Smooth muscle cell (in vitro differentiated cells): ENCODE data around the gene CCDC121. TPM values are rescaled to one million over a fixed set of nuclear protein-coding genes. Genes with fewer than 3 reads are reported as not detected.

Experiments
- DNase-seq: peaks from one replicate; lab custom pipeline; 2025; ENCODE audit not compliant: unreplicated experiment; lab: John Stamatoyannopoulos, UW
- H2AFZ ChIP-seq: fragments of 200-600 bp; sonication (generic); 2 replicates; pipeline ENCODE4 v1.6.0; 2016; ENCODE audit warnings: antibody characterized with exemption, low read depth, mild to moderate bottlenecking
- H3F3A ChIP-seq: fragments of 200-600 bp; sonication (generic); 2 replicates; pipeline ENCODE4 v1.6.0; 2017; ENCODE audit warnings: antibody characterized with exemption, low read depth
- H3K27ac ChIP-seq: fragments of 200-600 bp; sonication (generic); 2 replicates; pipeline ENCODE4 v1.5.1; 2016; ENCODE audit warnings: low read depth, mild to moderate bottlenecking
- H3K27me3 ChIP-seq: fragments of 200-600 bp; sonication (generic); 2 replicates; pipeline ENCODE4 v1.6.1; 2016; ENCODE audit warnings: low read depth, mild to moderate bottlenecking
- H3K36me3 ChIP-seq: fragments of 200-600 bp; sonication (generic); 2 replicates; pipeline ENCODE4 v1.5.1; 2016; ENCODE audit warnings: low read depth
- H3K4me1 ChIP-seq: fragments of 200-600 bp; sonication (generic); 2 replicates; pipeline ENCODE4 v1.5.1; 2016; ENCODE audit warnings: low read depth
- H3K4me2 ChIP-seq: fragments of 200-600 bp; sonication (generic); 2 replicates; pipeline ENCODE4 v1.6.0; 2016; ENCODE audit warnings: mild to moderate bottlenecking
- H3K4me3 ChIP-seq: fragments of 200-600 bp; sonication (generic); 2 replicates; pipeline ENCODE4 v1.5.1; 2016; ENCODE audit warnings: mild to moderate bottlenecking
- H3K79me2 ChIP-seq: fragments of 200-600 bp; sonication (generic); 2 replicates; pipeline ENCODE4 v1.6.0; 2016; ENCODE audit warnings: low read depth, mild to moderate bottlenecking
- H3K9ac ChIP-seq: fragments of 200-600 bp; sonication (generic); 2 replicates; pipeline ENCODE4 v1.6.0; 2016; ENCODE audit warnings: low read depth
- H3K9me3 ChIP-seq: fragments of 200-600 bp; sonication (generic); replicated peaks from 2 replicates; pipeline ENCODE4 v1.5.1; 2016; ENCODE audit warnings: low read depth
- H4K20me1 ChIP-seq: fragments of 200-600 bp; sonication (generic); 2 replicates; pipeline ENCODE4 v1.6.0; 2016; ENCODE audit warnings: low read depth
- WGBS: methylation state at CpG from one replicate; pipeline ENCODE4 v1.1.7; 2016; ENCODE audit warnings: low lambda C conversion rate; 5-methylcytosine and 5-hydroxymethylcytosine counted together
- polyA plus RNA-seq: library from polyadenylated mRNA; unstranded; fragments of >200 nt; fragmentation: Nextera tagmentation; extraction: Ambion mirVana; gene quantifications from 2 replicates; pipeline ENCODE4 v1.2.1, GENCODE V29; 2016
- total RNA-seq: library from RNA; depleted of rRNA; stranded (reverse); fragments of >200 nt; gene quantifications from 2 replicates; pipeline ENCODE4 v1.2.3, GENCODE V29; 2014
- TF ChIP-seq, protein P1 (sequence below): fragments of 200-600 bp; sonication (generic); IDR thresholded peaks from 2 replicates; pipeline ENCODE4 v1.5.1; 2017; ENCODE audit warnings: borderline replicate concordance, mild to moderate bottlenecking, antibody characterized with exemption; ENCODE audit not compliant: insufficient read depth, poor library complexity, severe bottlenecking

CCDC121 gene
- total RNA-seq, result 0.81 and 6.3 TPM in 2 replicates
- 1.7 and 3.4 TPM in 2 replicates for polyA plus RNA-seq

DNA sequence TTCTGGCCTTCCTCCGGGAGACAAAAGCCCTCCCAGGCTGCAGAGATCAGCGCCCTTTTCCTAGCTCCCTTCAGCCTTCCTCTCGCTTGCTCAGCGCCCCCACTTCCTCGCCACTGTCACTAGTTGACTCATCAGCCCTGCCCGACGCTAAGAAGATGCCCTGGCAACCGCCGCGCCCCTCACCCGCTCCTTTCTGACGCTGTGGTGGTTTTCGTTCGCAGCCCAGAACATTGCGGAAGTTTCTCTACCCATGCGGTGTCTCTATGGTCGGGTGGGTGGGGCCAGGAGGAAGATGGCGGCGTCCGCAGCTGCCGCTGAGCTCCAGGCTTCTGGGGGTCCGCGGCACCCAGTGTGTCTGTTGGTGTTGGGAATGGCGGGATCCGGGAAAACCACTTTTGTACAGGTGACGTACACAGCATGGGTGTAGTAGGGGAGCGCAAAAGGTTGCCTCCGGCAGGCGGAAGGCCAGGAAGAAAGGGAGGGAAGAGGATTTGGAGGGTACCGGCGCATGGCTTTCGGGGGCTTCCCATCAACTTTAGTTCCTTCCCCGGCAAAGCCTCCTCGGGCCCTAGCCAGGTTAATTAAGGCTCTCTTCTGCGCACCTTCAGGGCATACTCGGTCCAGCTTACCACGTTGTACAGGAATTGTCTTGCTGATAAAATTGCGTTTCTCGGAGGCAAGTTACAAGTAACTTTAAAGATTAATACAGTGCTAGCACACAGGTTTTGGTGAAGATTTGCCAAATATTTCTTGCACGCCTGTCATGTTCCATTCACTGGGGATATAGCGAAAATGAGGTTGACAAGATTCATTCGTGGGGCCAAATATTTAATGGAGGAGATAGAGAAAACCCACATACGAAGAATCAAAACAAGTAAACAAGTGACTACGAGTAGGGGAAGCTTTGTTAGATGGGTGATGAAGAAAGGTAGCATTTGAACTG is at the start of gene CCDC121, which contains the start of gene GPN1:
Gene CCDC121, minus strand, starts transcription at position 246 of the 943 bp plus-strand sequence. CDS start 1,213 bp downstream, outside the sequence.
Gene GPN1, plus strand, starts transcription at position 284 of the 943 bp plus-strand sequence. Its CDS starts 9 bp downstream, at position 293.
- Histone ChIP-seq H3K27me3 (no peaks in the 10 kb centered on the region), H3K9ac (peak within 1 kb of the TSS; percentile 90), H3K36me3 (peaks cover 3% of the 10 kb centered on the region), H3K27ac (peak within 1 kb of the TSS; percentile 95), H2AFZ (peak within 1 kb of the TSS; percentile 29), H4K20me1 (no peaks in the 10 kb centered on the region), H3F3A (peaks cover 22% of the 10 kb centered on the region), H3K9me3 (no peaks in the 10 kb centered on the region), H3K4me3 (peak within 1 kb of the TSS; percentile 61), H3K79me2 (peaks cover 10% of the 10 kb centered on the region), H3K4me2 (peak within 1 kb of the TSS; percentile 87), H3K4me1 (peaks cover 7% of the 10 kb centered on the region)
- WGBS, result 4% methylated on average over 44 of the region's 44 CpGs
- peak; percentile 71 for DNase-seq
- TF ChIP-seq, protein P1, sequence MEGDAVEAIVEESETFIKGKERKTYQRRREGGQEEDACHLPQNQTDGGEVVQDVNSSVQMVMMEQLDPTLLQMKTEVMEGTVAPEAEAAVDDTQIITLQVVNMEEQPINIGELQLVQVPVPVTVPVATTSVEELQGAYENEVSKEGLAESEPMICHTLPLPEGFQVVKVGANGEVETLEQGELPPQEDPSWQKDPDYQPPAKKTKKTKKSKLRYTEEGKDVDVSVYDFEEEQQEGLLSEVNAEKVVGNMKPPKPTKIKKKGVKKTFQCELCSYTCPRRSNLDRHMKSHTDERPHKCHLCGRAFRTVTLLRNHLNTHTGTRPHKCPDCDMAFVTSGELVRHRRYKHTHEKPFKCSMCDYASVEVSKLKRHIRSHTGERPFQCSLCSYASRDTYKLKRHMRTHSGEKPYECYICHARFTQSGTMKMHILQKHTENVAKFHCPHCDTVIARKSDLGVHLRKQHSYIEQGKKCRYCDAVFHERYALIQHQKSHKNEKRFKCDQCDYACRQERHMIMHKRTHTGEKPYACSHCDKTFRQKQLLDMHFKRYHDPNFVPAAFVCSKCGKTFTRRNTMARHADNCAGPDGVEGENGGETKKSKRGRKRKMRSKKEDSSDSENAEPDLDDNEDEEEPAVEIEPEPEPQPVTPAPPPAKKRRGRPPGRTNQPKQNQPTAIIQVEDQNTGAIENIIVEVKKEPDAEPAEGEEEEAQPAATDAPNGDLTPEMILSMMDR, result no peak

DNA sequence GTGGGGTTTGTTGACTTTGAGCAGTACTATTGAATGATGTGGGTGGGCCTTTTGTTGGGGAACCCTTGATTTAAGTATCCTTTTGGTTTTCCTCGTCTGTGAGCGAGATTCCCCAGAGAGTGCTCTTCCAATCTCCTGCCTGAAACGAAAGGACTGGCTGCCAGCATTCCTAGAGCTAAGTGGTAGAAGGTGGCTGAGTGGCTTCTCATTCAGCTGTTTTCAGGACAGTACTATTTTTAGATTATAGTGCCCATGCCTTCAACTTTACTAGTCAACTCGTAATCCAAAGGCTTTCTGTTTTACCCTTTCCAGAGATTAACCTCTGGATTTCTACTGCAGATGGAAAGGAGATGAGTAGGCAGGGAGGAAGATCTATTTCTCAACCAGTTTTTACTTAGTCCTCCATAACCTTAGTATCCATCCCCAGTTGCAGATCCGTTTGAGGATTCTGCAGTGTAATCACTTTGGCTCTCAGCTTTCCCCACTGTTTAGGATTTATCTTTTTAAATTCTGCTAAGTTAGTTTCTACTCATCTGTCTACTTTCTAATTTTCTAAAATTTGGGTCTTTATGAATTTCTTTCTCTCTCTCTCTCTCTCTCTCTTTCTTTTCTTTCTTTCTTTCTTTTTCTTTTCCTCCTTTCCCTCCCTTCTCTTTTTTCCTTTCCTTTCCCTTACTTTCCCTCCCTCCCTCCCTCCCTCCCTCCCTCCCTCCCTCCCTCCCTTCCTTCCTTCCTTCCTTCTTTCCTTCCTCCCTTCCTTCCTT is 44.1 kb upstream of the CCDC121 start:
- no peaks in the 10 kb centered on the region for H3K27me3 ChIP-seq
- no peak overlapping the region for H3K27ac ChIP-seq
- no peak for DNase-seq
- no peaks in the 10 kb centered on the region for H4K20me1 ChIP-seq
- H3K4me1 ChIP-seq, result no peaks in the 10 kb centered on the region
- TF ChIP-seq, protein P1, result no peak
- H2AFZ ChIP-seq, result no peak overlapping the region
- H3K4me2 ChIP-seq, result no peak overlapping the region
- no peaks in the 10 kb centered on the region for H3F3A ChIP-seq
- WGBS, result 84% methylated on average over 5 of the region's 5 CpGs
- H3K9me3 ChIP-seq, result no peaks in the 10 kb centered on the region
- H3K9ac ChIP-seq, result no peak overlapping the region
- no peaks in the 10 kb centered on the region for H3K79me2 ChIP-seq
- no peak overlapping the region for H3K4me3 ChIP-seq
- H3K36me3 ChIP-seq, result peaks cover 24% of the 10 kb centered on the region

GRCh38 chr2:27671235-27671634 is 42.4 kb upstream of the CCDC121 start:
- no peaks in the 10 kb centered on the region for H4K20me1 ChIP-seq
- H3K4me3 ChIP-seq, result no peak overlapping the region
- no peaks in the 10 kb centered on the region for H3K79me2 ChIP-seq
- H3K9me3 ChIP-seq, result no peaks in the 10 kb centered on the region
- TF ChIP-seq, protein P1, result no peak
- H3K9ac ChIP-seq, result no peak overlapping the region
- 97% methylated on average over 4 of the region's 4 CpGs for WGBS
- H3F3A ChIP-seq, result no peaks in the 10 kb centered on the region
- no peaks in the 10 kb centered on the region for H3K4me1 ChIP-seq
- DNase-seq, result no peak
- H3K27ac ChIP-seq, result no peak overlapping the region
- no peak overlapping the region for H2AFZ ChIP-seq
- no peaks in the 10 kb centered on the region for H3K27me3 ChIP-seq
- no peak overlapping the region for H3K4me2 ChIP-seq
- H3K36me3 ChIP-seq, result peaks cover 16% of the 10 kb centered on the region
